Measurements from ENCODE around the gene HEATR5B. TPM values are rescaled to one million over a fixed set of nuclear protein-coding genes. Genes with fewer than 3 reads are reported as not detected.

Gene HEATR5B
- total and polyA plus RNA-seq, 2 donors (not counting 1 experiment from before 2014, with no cell fraction given) = 15.7 to 22.0 TPM

GRCh38 chr2:37068686-37069085 is 15.5 kb downstream of the HEATR5B start:
- H3K4me3 ChIP-seq (replicated peaks in 1 of 4; ENCODE audit: control extremely low read depth in 1 of 4, insufficient read depth in 1 of 4, low read depth in 3 of 4, low read length in 4 of 4) = no peak overlapping the region
- TF ChIP-seq CTCF (conservative IDR thresholded peaks at IDR 0.05 in 1 of 2, IDR thresholded peaks at IDR 0.05 in 1 of 2; ENCODE audit: low read depth in 1 of 2, low read length in 2 of 2) = no peak
- no peak for TF ChIP-seq EZH2 (IDR thresholded peaks at IDR 0.05; ENCODE audit: low read length, missing control alignments)
- H3K9ac ChIP-seq (ENCODE audit: insufficient read depth, low read length) = no peak overlapping the region
- H3K79me2 ChIP-seq (ENCODE audit: control insufficient read depth, insufficient read depth, low read length) = no peaks in the 10 kb centered on the region
- H3K4me2 ChIP-seq (ENCODE audit: extremely low read depth, insufficient read depth, low read length) = no peak overlapping the region
- H3K27ac ChIP-seq (ENCODE audit: insufficient read depth, low read length) = no peak overlapping the region
- peaks cover 3% of the 10 kb centered on the region for H3K36me3 ChIP-seq (ENCODE audit: control insufficient read depth, insufficient read depth, low read length)
- no peaks in the 10 kb centered on the region for H4K20me1 ChIP-seq (ENCODE audit: control insufficient read depth, extremely low read depth, insufficient read depth, low read length)
- H2AFZ ChIP-seq (ENCODE audit: low read length) = no peak overlapping the region
- no peaks in the 10 kb centered on the region for H3K4me1 ChIP-seq (ENCODE audit: control insufficient read depth, extremely low read depth, insufficient read depth, low read length)
- DNase-seq (ENCODE audit: low read depth in 2 of 2) = no peak
- no peaks in the 10 kb centered on the region for H3K27me3 ChIP-seq (ENCODE audit: control insufficient read depth, insufficient read depth, low read length)
- no peaks in the 10 kb centered on the region for H3K9me3 ChIP-seq (ENCODE audit: control insufficient read depth, insufficient read depth, low read depth, low read length)

- no peaks in the 10 kb centered on the region for H3K9me3 ChIP-seq (ENCODE audit: control insufficient read depth, insufficient read depth, low read depth, low read length)
- no peaks in the 10 kb centered on the region for H3K4me1 ChIP-seq (ENCODE audit: control insufficient read depth, extremely low read depth, insufficient read depth, low read length)
- H2AFZ ChIP-seq (ENCODE audit: low read length) = no peak overlapping the region
- H3K27ac ChIP-seq (ENCODE audit: insufficient read depth, low read length) = no peak overlapping the region
- no peaks in the 10 kb centered on the region for H3K27me3 ChIP-seq (ENCODE audit: control insufficient read depth, insufficient read depth, low read length)
- no peak for DNase-seq (ENCODE audit: low read depth in 2 of 2)
- no peak overlapping the region for H3K4me3 ChIP-seq (replicated peaks in 1 of 4; ENCODE audit: control extremely low read depth in 1 of 4, insufficient read depth in 1 of 4, low read depth in 3 of 4, low read length in 4 of 4)
- H3K4me2 ChIP-seq (ENCODE audit: extremely low read depth, insufficient read depth, low read length) = no peak overlapping the region
- H4K20me1 ChIP-seq (ENCODE audit: control insufficient read depth, extremely low read depth, insufficient read depth, low read length) = no peaks in the 10 kb centered on the region
- H3K36me3 ChIP-seq (ENCODE audit: control insufficient read depth, insufficient read depth, low read length) = peaks cover 3% of the 10 kb centered on the region
- TF ChIP-seq EZH2 (IDR thresholded peaks at IDR 0.05; ENCODE audit: low read length, missing control alignments) (no peak), CTCF (conservative IDR thresholded peaks at IDR 0.05 in 1 of 2, IDR thresholded peaks at IDR 0.05 in 1 of 2; ENCODE audit: low read depth in 1 of 2, low read length in 2 of 2) (no peak)
- H3K79me2 ChIP-seq (ENCODE audit: control insufficient read depth, insufficient read depth, low read length) = no peaks in the 10 kb centered on the region
- H3K9ac ChIP-seq (ENCODE audit: insufficient read depth, low read length) = no peak overlapping the region
Observed at GRCh38 chr2:37061776-37062175, 22.4 kb downstream of the HEATR5B start.

GRCh38 chr2:37061013-37061711 is 23.0 kb downstream of the HEATR5B start:
- Histone ChIP-seq H3K27ac (ENCODE audit: insufficient read depth, low read length) (no peak overlapping the region), H3K9ac (ENCODE audit: insufficient read depth, low read length) (no peak overlapping the region), H4K20me1 (ENCODE audit: control insufficient read depth, extremely low read depth, insufficient read depth, low read length) (no peaks in the 10 kb centered on the region), H3K4me2 (ENCODE audit: extremely low read depth, insufficient read depth, low read length) (no peak overlapping the region), H3K9me3 (ENCODE audit: control insufficient read depth, insufficient read depth, low read depth, low read length) (no peaks in the 10 kb centered on the region), H3K4me3 (replicated peaks in 1 of 4; ENCODE audit: control extremely low read depth in 1 of 4, insufficient read depth in 1 of 4, low read depth in 3 of 4, low read length in 4 of 4) (no peak overlapping the region), H3K36me3 (ENCODE audit: control insufficient read depth, insufficient read depth, low read length) (peaks cover 3% of the 10 kb centered on the region), H3K27me3 (ENCODE audit: control insufficient read depth, insufficient read depth, low read length) (no peaks in the 10 kb centered on the region), H3K79me2 (ENCODE audit: control insufficient read depth, insufficient read depth, low read length) (no peaks in the 10 kb centered on the region), H3K4me1 (ENCODE audit: control insufficient read depth, extremely low read depth, insufficient read depth, low read length) (no peaks in the 10 kb centered on the region), H2AFZ (ENCODE audit: low read length) (no peak overlapping the region)
- TF ChIP-seq CTCF (conservative IDR thresholded peaks at IDR 0.05 in 1 of 2, IDR thresholded peaks at IDR 0.05 in 1 of 2; ENCODE audit: low read depth in 1 of 2, low read length in 2 of 2) = no peak
- TF ChIP-seq EZH2 (IDR thresholded peaks at IDR 0.05; ENCODE audit: low read length, missing control alignments) = no peak
- DNase-seq (ENCODE audit: low read depth in 2 of 2) = no peak
